ENCODE results near the gene DLGAP1.

DNA sequence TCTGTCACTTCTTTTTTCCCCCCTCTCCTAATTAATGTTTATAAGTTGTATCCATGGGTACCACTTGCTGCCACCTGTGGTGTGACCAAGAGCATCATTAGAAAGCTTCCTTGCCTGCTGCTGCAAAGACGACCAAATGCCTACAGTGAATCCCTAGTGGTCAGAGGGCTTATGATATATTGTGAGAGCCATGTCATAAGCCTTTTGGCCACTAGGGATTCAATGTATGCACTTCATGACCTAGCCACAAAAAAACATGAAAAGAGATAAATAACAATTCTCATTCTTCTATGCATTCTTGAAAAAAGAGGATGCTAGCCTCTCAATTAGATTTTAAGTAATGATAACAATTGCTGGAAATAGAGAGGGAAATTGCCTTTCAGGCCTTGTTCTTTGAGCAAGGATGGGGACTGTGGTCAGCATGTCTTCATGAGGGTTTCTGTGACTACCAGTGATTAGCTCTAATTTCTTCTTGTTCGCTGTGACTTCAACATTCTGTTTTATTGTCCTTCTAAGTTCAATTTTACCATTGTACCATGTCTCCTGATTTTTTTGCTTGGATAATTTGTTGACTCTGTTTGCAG lies 569.8 kb downstream of the DLGAP1 start:
- TF ChIP-seq POLR2A (IDR thresholded peaks at IDR 0.05) (no peak), CTCF (IDR thresholded peaks at IDR 0.05) (peak in 2 of 3 experiments; percentile 25)

Data from testis (tissue), 2 donors.